Endothelial cell of umbilical vein (primary cell): ENCODE data around the gene MCL1. TPM values are rescaled to one million over a fixed set of nuclear protein-coding genes. Genes with fewer than 3 reads are reported as not detected.

Experiments used
- BruUV-seq: library from RNA; stranded (reverse); fragments of 400-500 nt; replicated peaks from 2 replicates; lab custom pipeline; 2021; lab: Mats Ljungman, UMichigan
- CTCF ChIA-PET: fragments of 300-600, 350-600 bp; sonication (Branson Sonifier 250); formaldehyde crosslinking; loops from one replicate; lab custom pipeline; 2021; ENCODE audit warnings: antibody characterized with exemption, inconsistent platforms; lab: Charles Lee
- POLR2A ChIA-PET: fragments of 300-600, 350-600 bp; sonication (Branson Sonifier 250); formaldehyde crosslinking; loops from one replicate; lab custom pipeline; 2021; ENCODE audit warnings: antibody characterized with exemption, inconsistent platforms; lab: Charles Lee
- DNase-seq: peaks from one replicate; pipeline ENCODE4 v3.0.0-alpha.2; 2011; ENCODE audit warnings: low read depth, low spot score
- FAIRE-seq: peaks from 2 replicates; lab custom pipeline; 2011; peaks lifted over from hg19 to GRCh38; lab: Jason Lieb, UNC
- H2AFZ ChIP-seq: 2 replicates; pipeline ENCODE4 v1.6.0; 2012; ENCODE audit warnings: low read depth, low read length, control low read depth, inconsistent platforms
- H3K27ac ChIP-seq: 2 replicates; pipeline ENCODE4 v1.5.1; 2011; ENCODE audit warnings: low read depth, mild to moderate bottlenecking, control low read depth, low read length, moderate library complexity; ENCODE audit not compliant: insufficient read depth
- H3K27me3 ChIP-seq, 2 experiments: 2 replicates each; pipeline versions ENCODE4 v1.6.0 to v1.6.1; 2011; ENCODE audit warnings: low read length in 2 of 2, mixed read lengths in 1 of 2; ENCODE audit not compliant: control insufficient read depth in 2 of 2, insufficient read depth in 2 of 2
- H3K36me3 ChIP-seq, 2 experiments: 2 replicates in 1 of 2; 3 replicates in 1 of 2; pipeline ENCODE4 v1.5.1; 2011; ENCODE audit warnings: low read length in 2 of 2, mild to moderate bottlenecking in 1 of 2, moderate library complexity in 1 of 2; ENCODE audit not compliant: control insufficient read depth in 2 of 2, insufficient read depth in 2 of 2; ENCODE audit errors: extremely low read depth in 1 of 2
- H3K4me1 ChIP-seq: 3 replicates; pipeline ENCODE4 v1.5.1; 2011; ENCODE audit warnings: mild to moderate bottlenecking, low read length; ENCODE audit not compliant: control insufficient read depth, insufficient read depth; ENCODE audit errors: extremely low read depth
- H3K4me2 ChIP-seq: 2 replicates; pipeline ENCODE4 v1.6.1; 2011; ENCODE audit warnings: low read length, control low read depth, mixed read lengths; ENCODE audit not compliant: insufficient read depth
- H3K4me3 ChIP-seq, 3 experiments: fragments of 200-600 bp in 1 of 3; sonication (generic), shearing (Covaris generic) in 1 of 3; replicated peaks in 1 of 3; 2 replicates each; pipeline ENCODE4 v1.5.1; 2011 to 2016; ENCODE audit warnings: control low read depth in 3 of 3, low read length in 3 of 3, mild to moderate bottlenecking in 2 of 3, inconsistent platforms in 1 of 3, low read depth in 1 of 3, moderate library complexity in 1 of 3; ENCODE audit not compliant: insufficient read depth in 1 of 3
- H3K79me2 ChIP-seq: 2 replicates; pipeline ENCODE4 v1.6.0; 2012; ENCODE audit warnings: low read length, inconsistent platforms; ENCODE audit not compliant: control insufficient read depth, insufficient read depth
- H3K9ac ChIP-seq: replicated peaks from 2 replicates; pipeline ENCODE3; 2011; ENCODE audit warnings: low read length, control low read depth; ENCODE audit not compliant: insufficient read depth; ENCODE audit errors: extremely low read depth
- H3K9me1 ChIP-seq: replicated peaks from 3 replicates; pipeline ENCODE4 v1.6.0; 2011; ENCODE audit warnings: mild to moderate bottlenecking, low read length; ENCODE audit not compliant: control insufficient read depth, insufficient read depth; ENCODE audit errors: extremely low read depth
- H3K9me3 ChIP-seq: replicated peaks from 2 replicates; pipeline ENCODE4 v1.5.1; 2012; ENCODE audit warnings: low read length, inconsistent platforms; ENCODE audit not compliant: control insufficient read depth, insufficient read depth
- H4K20me1 ChIP-seq: replicated peaks from 2 replicates; pipeline ENCODE3; 2011; ENCODE audit warnings: mild to moderate bottlenecking, low read length; ENCODE audit not compliant: control insufficient read depth, insufficient read depth; ENCODE audit errors: extremely low read depth
- EZH2 ChIP-seq: IDR thresholded peaks from 2 replicates; pipeline ENCODE4 v1.6.1; 2012; ENCODE audit warnings: borderline replicate concordance, low read depth, mild to moderate bottlenecking, moderate library complexity, low read length, inconsistent platforms; ENCODE audit not compliant: severe bottlenecking
- FOS ChIP-seq: IDR thresholded peaks from 2 replicates; pipeline ENCODE4 v1.6.1; 2011; ENCODE audit warnings: mild to moderate bottlenecking, low read length, moderate library complexity, borderline replicate concordance; ENCODE audit not compliant: insufficient read depth
- GATA2 ChIP-seq: IDR thresholded peaks from 2 replicates; pipeline ENCODE4 v1.7.0; 2011; ENCODE audit warnings: low read depth, mild to moderate bottlenecking, moderate library complexity, mixed read lengths, low read length; ENCODE audit not compliant: insufficient read length, insufficient read depth
- JUN ChIP-seq: IDR thresholded peaks from 2 replicates; pipeline ENCODE4 v1.6.1; 2011; ENCODE audit warnings: borderline replicate concordance, low read depth; ENCODE audit not compliant: insufficient read length, insufficient read depth
- MYC ChIP-seq: IDR thresholded peaks from one replicate; pipeline ENCODE4 v1.6.1; 2011; ENCODE audit warnings: mild to moderate bottlenecking, low read depth, low read length
- POLR2A ChIP-seq: IDR thresholded peaks from 2 replicates; pipeline ENCODE4 v1.6.1; 2012; ENCODE audit warnings: low read depth, mild to moderate bottlenecking, control low read depth, low read length
- POLR2AphosphoS5 ChIP-seq: IDR thresholded peaks from 2 replicates; pipeline ENCODE4 v1.6.1; 2012; ENCODE audit warnings: low read depth, mild to moderate bottlenecking, control low read depth, low read length, moderate library complexity; ENCODE audit not compliant: insufficient read depth
- dilution Hi-C: fragments of 300-500 bp; cut with MboI; formaldehyde crosslinking; loops from one replicate; pipeline ENCODE4 v1.15.0; 2019; ENCODE audit warnings: low sequenced_read_pairs; ENCODE audit not compliant: extremely low pct_ligation_motif_present
- intact Hi-C: fragments of 100-400 bp; cut with micrococcal nuclease; formaldehyde crosslinking; loops from one replicate; pipeline ENCODE4 v1.10.0; 2022
- polyA plus RNA-seq, 4 experiments: library from polyadenylated mRNA; depleted of rRNA in 3 of 4; stranded (reverse) in 3 of 4; unstranded in 1 of 4; fragments of >200 nt; gene quantifications; 2 replicates each; pipeline versions ENCODE4 v1.2.1 to v1.2.3, GENCODE V29; 2011 to 2012; ENCODE audit warnings: missing spikeins in 1 of 4
- total RNA-seq: library from RNA; stranded (reverse); gene quantifications from 2 replicates; pipeline ENCODE4 v1.2.3, GENCODE V29; 2021
- TF ChIP-seq, protein P1 (sequence below): IDR thresholded peaks from 2 replicates; pipeline ENCODE4 v1.6.1; 2011; ENCODE audit not compliant: insufficient read depth, insufficient read length
- TF ChIP-seq, protein P2 (sequence below), 2 donors: IDR thresholded peaks; 1 replicate in 1 of 2; 2 replicates in 1 of 2; pipeline ENCODE4 v1.5.1; 2011; ENCODE audit warnings: low read length in 2 of 2, mild to moderate bottlenecking in 2 of 2, moderate library complexity in 2 of 2, control low read depth in 1 of 2, inconsistent platforms in 1 of 2, low read depth in 1 of 2; ENCODE audit not compliant: insufficient read depth in 1 of 2; ENCODE audit errors: extremely low read depth in 1 of 2

The MCL1 gene
- total and polyA plus RNA-seq, 2 donors (not counting 3 experiments of a cell fraction or from before 2014, with no cell fraction given): 87.3 to 186 TPM

DNA sequence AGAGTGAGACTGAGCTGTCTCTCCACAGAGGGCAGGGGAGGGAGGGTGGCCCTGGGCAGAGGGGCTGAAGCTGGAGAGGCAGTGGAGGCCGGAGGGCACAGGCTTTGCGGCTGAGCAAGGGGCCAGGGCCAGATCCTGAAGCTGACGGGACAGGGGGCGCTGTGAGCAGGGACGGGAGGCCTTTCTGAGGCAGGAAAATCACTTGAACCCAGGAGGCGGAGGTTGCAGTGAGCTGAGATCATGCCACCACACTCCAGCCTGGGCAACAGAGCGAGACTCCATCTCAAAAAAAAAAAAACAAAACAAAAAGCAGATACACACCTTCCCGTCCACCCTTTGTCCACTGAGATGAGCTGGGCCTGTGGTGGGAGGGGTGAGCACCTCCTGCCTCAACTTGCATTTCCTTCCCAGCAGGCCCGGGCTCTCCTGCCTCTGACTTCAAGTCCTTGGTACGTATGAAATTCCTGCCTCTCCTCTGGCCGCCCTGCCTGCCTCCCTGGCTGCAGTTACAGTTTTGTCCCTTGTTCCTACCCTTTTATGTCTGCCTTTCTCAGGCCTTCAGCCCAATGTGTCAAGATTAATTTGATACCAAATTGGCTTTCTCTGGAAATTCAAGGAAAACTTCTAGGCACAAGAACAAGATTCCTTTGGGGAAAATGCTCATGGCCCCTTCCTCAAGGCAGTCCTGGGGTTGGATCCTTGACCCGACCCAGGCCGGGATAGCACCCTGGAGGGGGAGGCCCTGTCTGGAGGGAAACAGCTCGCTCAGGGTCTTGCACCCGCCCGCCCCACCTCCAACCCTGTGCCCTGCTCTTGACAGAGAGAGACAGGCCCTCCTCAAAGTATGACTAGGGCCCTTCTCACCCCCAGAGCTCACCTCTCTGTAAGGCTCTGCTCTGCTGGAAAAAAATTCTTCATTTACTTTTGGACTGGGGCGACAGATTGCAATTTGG is 41.4 kb downstream of the MCL1 start:
- FAIRE-seq: peak; percentile 46
- TF ChIP-seq, protein P1, sequence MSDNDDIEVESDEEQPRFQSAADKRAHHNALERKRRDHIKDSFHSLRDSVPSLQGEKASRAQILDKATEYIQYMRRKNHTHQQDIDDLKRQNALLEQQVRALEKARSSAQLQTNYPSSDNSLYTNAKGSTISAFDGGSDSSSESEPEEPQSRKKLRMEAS: no peak
- TF ChIP-seq MYC (no peak), FOS (no peak), GATA2 (no peak), EZH2 (no peak), POLR2A (no peak), JUN (no peak), POLR2AphosphoS5 (no peak)
- TF ChIP-seq, protein P2, sequence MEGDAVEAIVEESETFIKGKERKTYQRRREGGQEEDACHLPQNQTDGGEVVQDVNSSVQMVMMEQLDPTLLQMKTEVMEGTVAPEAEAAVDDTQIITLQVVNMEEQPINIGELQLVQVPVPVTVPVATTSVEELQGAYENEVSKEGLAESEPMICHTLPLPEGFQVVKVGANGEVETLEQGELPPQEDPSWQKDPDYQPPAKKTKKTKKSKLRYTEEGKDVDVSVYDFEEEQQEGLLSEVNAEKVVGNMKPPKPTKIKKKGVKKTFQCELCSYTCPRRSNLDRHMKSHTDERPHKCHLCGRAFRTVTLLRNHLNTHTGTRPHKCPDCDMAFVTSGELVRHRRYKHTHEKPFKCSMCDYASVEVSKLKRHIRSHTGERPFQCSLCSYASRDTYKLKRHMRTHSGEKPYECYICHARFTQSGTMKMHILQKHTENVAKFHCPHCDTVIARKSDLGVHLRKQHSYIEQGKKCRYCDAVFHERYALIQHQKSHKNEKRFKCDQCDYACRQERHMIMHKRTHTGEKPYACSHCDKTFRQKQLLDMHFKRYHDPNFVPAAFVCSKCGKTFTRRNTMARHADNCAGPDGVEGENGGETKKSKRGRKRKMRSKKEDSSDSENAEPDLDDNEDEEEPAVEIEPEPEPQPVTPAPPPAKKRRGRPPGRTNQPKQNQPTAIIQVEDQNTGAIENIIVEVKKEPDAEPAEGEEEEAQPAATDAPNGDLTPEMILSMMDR (IDR thresholded peaks at IDR 0.05; ENCODE audit: extremely low read depth in 1 of 2, insufficient read depth in 1 of 2, low read depth in 1 of 2, low read length in 2 of 2): no peak
- Histone ChIP-seq H3K4me2 (no peak overlapping the region), H3K4me3 (no peak overlapping the region), H3K4me1 (no peaks in the 10 kb centered on the region), H3K9ac (no peak overlapping the region), H3K27ac (no peak overlapping the region), H3K9me3 (no peaks in the 10 kb centered on the region), H4K20me1 (no peaks in the 10 kb centered on the region), H3K36me3 (no peaks in the 10 kb centered on the region), H3K9me1 (no peaks in the 10 kb centered on the region), H2AFZ (peak overlapping the region; percentile 20), H3K27me3 (no peaks in the 10 kb centered on the region), H3K79me2 (no peaks in the 10 kb centered on the region)
- intact Hi-C loops (no loop called here), dilution Hi-C loops (no loop called here)
- DNase-seq: peak; percentile 39
- ChIA-PET POLR2A (no interaction called here), CTCF (interaction anchor here (1.0 to 2.8 kb wide), 4 partner anchors 9 to 282 kb away, joined by 3 to 10 read pairs (median 5); partner anchors contain the start of genes ENSA and FALEC)
- no TSS peak for BruUV-seq
